ENCODE results near the gene SSRP1.
"Not testable (repeated sequence)": the region's sequence is repeated elsewhere in the genome, so short reads cannot be mapped to it uniquely, and the experiment has no call there.

The SSRP1 gene, protein sequence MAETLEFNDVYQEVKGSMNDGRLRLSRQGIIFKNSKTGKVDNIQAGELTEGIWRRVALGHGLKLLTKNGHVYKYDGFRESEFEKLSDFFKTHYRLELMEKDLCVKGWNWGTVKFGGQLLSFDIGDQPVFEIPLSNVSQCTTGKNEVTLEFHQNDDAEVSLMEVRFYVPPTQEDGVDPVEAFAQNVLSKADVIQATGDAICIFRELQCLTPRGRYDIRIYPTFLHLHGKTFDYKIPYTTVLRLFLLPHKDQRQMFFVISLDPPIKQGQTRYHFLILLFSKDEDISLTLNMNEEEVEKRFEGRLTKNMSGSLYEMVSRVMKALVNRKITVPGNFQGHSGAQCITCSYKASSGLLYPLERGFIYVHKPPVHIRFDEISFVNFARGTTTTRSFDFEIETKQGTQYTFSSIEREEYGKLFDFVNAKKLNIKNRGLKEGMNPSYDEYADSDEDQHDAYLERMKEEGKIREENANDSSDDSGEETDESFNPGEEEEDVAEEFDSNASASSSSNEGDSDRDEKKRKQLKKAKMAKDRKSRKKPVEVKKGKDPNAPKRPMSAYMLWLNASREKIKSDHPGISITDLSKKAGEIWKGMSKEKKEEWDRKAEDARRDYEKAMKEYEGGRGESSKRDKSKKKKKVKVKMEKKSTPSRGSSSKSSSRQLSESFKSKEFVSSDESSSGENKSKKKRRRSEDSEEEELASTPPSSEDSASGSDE

DNA sequence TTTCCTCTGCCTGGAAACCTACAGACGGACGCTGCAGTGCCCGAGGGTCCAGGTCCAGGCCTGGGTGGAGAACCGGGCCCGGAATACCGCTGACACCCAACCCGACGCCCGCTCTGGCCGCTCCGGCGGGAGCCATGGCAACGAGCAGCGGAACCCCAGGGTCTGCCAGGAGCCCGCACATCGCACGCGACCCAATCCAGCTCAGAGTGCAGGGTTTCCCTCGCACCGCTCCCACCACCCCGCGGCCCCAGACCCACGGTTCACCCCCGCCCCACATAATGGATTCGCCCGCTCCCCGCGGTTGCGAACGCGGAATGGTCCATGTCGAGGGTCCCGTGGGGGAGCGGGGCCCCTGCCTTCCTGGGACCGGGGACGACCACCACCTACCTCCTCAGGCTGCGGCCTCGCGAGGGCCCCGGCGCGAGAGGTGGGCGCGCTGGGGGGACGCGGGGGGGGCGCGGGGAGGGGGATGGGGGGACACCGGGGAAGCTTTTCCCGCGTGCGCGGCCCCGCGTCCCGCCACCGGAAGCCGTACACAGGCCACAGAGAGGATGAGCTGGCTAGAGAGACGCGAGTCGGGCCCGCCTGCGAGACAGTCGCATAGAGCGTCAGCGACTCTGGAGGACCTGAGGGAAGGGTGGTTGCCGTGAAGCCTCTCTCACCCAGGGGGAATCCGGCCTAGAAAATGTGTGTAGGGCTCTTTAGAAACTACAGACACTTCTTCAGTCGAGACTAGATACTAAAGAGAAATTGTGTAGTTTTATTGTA lies at the start of gene SSRP1:
SSRP1 (minus strand) TSS at position 550 of the 768 bp plus-strand sequence. CDS start 771 bp downstream, outside the sequence.
- peak; percentile 77 to 83 for DNase-seq

DNA sequence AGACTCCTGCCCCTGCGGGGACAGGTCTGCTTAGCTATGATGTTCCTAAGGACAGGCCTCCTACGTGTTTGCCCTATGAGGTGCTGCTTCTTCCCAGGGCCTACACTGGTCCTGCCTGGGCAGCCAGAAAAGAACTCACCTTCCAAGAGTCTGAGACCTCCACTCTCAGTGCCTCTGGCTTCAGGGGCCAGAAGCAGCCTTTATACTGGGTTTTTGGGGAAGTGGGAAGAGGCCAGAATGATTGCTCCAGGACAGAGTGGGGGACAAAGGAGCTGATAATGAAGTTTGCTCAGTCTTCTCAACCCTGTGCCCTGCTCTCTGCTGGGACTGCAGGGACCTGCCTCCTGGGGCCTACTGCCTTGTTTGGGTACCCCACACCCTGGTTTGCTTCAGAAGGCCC lies 45.3 kb upstream of the SSRP1 start, which contains the start of gene PRG3:
PRG3 (minus strand) TSS at position 176 of the 400 bp plus-strand sequence. CDS start 442 bp downstream, outside the sequence.
- no peak for DNase-seq

DNA sequence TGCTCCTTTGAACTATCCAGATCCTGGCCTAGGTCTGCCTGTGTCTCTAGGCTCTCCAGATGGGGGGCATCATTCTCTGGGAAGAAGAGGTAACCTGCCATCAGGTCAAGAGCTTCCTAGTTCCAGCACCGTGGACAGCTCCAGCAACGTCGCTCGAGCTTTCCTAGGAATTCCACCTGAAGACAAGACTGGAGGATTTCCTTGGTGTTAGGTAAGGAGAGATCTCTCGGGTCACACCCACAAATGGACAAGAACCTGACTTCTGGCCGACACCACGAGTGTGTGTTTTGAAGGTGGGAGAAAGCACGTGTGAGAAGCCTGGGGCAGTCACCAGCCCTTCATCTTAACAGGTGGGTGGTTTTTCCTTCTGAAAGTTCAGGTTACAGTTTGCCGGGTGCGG lies 44.0 kb upstream of the SSRP1 start:
- DNase-seq = no peak

GRCh38 chr11:57378186-57378585 lies 42.5 kb upstream of the SSRP1 start:
- no peak for DNase-seq

GRCh38 chr11:57377107-57377506 lies 41.4 kb upstream of the SSRP1 start:
- DNase-seq = no peak

DNA sequence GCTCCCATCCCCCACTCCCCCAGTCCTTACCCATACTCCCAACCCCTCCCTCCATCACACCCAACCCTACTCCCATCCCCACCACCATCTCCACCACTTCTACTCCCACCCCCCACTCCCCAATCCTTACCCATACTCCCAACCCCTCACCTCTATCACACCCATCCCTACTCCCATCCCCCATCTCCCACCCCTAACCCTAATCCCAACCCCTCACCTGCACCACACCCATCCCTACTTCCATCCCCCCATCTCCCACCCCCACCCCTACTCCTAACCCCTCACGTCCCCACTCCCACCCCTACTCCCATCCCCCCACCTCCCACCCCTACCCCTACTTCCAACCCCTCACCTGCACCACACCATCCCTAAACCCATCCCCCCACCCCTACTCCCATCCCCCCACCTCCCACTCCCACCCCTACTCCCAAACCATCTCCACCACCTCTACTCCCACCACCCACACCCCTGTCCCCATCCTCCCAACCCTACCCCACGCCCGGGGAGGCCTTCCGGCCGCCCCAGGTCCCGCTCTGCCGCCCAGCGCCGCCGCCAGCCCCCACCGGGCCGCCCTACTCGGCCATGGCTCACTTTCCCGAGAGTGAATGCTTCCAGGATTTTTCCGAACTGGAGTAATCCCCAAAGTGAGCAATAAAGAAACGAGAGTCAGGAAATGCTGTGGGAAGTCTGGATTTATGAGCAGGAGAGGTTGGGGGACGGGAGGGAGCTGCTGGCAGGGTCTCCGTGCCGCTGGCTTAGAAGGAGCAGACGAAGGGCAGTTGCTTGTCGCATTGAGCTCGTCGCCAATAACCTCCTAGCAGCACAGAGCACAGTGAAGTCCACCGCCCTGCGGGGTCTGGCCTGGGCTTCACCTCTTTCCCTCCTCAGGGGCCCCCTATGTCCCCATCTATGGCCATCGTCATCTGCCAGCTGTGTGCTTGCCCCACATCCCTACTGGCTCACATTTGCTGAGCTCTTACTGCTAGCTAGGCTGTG lies 40.7 kb upstream of the SSRP1 start:
- no peak for DNase-seq

DNA sequence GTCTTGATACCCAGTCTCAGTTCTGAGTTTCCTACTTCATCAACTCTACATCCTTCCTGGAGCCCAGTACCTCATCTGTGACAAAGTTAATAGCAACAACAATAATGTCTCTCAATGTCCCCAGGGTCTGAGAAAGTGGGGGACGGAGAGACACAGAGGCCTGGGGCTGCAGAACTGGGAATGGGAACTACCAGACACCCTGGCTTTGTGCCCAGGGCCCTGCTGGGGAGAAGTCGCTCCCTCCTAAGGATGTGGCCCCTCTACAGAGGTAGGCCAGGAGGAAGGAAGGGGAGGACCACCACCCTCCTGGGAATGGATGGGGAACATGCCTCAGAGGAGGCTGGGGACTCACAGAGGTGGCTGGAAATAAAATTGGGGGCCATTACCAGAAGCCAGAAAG lies 39.8 kb upstream of the SSRP1 start:
- DNase-seq = no peak

DNA sequence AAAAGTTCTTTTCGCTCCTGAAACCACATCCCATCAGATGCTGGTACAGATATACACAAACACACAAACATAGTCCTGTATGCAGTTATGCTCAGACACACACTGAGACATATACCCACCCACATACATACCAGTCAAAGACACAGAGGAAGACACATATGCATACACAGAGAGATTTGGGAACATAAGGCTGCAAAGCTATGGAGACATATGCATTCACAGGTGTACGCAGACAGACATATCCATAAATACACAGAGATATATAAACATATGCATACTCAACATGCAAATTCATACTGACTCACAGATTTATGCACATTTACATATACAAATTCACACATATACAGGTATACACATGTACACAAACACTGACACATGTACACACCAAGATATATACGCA lies 39.3 kb upstream of the SSRP1 start:
- no peak for DNase-seq

GRCh38 chr11:57373146-57373545 lies 37.5 kb upstream of the SSRP1 start:
- DNase-seq = no peak

GRCh38 chr11:57370941-57371340 lies 35.2 kb upstream of the SSRP1 start:
- DNase-seq = no peak

GRCh38 chr11:57370251-57370650 lies 34.6 kb upstream of the SSRP1 start:
- no peak for DNase-seq

- no peak for DNase-seq
Measured at GRCh38 chr11:57368845-57369232, 33.1 kb upstream of the SSRP1 start.

DNA sequence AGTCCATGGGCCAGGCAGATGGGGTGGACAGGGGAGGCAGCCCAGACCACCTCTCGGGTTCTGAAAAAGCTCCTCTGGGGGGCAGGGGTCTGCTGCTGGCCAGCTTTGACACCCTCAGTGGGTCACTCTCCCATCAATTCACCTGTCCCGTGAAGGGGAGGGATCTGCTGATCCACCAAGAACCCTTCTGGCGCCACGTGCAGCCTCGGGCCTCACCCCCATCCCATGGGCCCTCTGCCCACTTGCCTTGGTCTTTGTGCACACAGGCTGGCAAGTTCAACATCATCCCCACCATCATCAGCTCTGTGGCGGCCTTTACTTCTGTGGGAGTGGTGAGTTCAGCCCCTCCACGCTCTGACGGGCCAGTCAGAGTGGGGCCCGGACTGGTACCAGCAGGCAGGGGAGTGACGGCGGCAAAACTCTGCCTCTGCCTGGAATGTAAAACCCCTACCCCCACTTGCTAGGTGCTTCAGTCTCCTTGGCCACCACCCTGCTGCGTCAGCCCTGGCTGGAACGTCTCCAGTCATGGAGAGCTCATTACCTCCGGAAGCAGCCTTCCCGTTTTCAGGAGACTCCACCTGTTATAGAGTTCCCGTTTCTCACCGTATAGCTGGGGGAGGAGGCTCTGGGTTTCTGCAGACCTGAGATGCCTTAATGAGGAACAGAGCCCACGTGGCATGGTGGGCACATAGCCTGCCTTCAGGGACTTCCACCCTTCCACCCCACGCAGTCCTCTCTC lies 32.6 kb upstream of the SSRP1 start:
- no peak for DNase-seq

DNA sequence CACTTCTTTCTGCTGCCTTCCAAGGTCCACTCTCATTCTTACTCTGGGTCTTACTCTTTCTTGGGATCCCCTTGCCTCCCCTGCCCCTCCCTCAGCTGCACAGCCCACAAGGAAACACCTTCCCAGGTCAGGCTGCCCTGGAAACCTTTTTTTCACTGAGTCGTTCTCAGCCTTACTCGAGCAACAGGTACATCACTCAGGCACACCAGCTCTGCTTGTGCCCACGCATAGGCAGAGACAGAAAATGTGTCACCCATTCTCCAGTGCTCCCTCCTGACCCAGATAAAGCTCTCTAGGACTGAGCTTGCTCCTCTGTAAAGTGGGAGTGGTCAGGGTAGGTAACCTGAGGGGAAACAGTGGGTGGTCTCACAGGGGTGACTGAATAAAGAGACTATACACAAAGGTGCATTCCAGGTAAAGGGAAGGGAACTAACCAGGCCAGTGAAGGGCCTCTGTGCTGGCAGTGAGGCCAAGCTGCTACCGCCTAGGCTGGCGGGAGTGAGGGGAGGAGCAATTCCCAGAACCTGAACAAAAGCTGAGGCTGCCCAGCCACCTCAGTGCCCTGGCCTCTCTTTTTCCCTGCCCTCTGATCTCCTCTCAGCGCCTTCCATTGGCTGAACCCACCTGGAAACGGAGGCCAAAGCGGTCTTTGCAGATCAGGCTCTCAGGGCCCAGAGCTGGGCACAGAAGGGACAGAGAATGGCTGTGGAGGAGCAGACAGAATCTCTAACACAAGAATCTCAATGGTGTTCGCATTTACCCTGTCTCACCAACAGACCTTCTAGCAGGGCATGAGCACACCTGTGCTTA lies 29.4 kb upstream of the SSRP1 start:
- DNase-seq = no peak

- no peak for DNase-seq
Measured at GRCh38 chr11:57363131-57364080, 27.7 kb upstream of the SSRP1 start.

- no peak for DNase-seq
Measured at GRCh38 chr11:57361926-57362325, 26.2 kb upstream of the SSRP1 start.

- not testable (repeated sequence) for DNase-seq
Measured at GRCh38 chr11:57361420-57361819, 25.7 kb upstream of the SSRP1 start.

GRCh38 chr11:57360991-57361390 lies 25.3 kb upstream of the SSRP1 start:
- DNase-seq = no peak
